Measurements from ENCODE around the gene C9orf153.
"Not testable (repeated sequence)": the region's sequence is repeated elsewhere in the genome, so short reads cannot be mapped to it uniquely, and the experiment has no call there.

Gene C9orf153

DNA sequence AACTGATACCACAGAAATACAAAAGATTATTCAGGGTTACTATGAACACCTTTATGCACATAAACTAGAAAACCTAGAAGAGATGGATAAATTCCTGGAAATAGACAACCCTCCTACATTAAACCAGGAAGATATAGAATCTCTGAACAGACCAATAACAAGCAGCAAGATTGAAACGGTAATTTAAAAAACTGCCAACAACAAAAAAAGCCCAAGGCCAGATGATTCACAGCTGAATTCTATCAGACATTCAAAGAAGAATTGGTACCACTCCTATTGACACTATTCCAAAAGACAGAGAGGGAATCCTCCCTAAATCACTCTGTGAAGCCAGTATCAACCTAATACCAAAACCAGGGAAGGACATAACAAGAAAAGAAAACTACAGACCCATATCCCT is 68.8 kb downstream of the C9orf153 start:
- DNase-seq (ENCODE audit: low read depth in 3 of 3): not testable (repeated sequence)

GRCh38 chr9:86187121-86187520 is 72.3 kb downstream of the C9orf153 start:
- DNase-seq (ENCODE audit: low read depth in 3 of 3): no peak

DNA sequence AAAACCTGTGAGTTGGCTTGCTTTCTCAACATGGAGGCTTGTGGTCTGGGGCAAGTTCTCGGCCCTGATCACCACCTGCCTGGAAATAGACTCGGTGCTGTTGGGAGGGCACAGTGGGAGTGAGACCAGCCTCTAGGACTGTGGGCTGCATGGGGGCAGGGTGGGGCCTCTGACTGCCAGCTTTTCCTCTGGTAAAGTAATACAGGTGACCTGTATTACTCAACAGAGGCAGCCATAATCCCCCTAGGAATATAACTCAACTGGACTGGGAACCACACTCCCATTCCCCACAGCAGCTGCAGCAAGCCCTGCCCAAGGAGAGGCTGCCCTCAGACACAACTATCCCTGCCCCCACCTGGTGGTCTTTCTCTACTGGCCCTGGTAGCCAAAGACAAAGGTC is 72.8 kb downstream of the C9orf153 start:
- DNase-seq (ENCODE audit: low read depth in 3 of 3): no peak

DNA sequence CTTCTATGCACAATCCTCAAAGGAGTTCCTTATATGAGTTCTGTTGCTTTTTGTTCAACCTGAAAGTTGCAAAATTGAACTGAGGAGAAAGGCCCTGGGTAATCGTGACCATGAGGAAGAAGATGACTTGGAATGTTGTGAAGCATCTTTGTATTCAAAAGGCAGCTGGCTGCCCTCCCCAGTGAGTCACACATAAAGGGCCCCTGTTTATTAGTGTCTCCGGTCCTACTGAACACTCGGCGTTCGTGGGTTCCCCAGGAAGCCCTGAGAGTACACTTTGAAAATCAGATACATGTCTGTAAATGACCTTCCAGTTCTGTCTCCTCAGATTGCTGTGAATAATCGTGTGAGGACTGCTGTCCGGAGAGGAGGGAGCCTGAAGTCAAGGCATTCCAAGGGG is 73.6 kb downstream of the C9orf153 start:
- DNase-seq (ENCODE audit: low read depth in 3 of 3): no peak

GRCh38 chr9:86184138-86184524 is 75.3 kb downstream of the C9orf153 start:
- DNase-seq (ENCODE audit: low read depth in 3 of 3): no peak

GRCh38 chr9:86183229-86184137 is 76.0 kb downstream of the C9orf153 start:
- DNase-seq (ENCODE audit: low read depth in 3 of 3): no peak

DNA sequence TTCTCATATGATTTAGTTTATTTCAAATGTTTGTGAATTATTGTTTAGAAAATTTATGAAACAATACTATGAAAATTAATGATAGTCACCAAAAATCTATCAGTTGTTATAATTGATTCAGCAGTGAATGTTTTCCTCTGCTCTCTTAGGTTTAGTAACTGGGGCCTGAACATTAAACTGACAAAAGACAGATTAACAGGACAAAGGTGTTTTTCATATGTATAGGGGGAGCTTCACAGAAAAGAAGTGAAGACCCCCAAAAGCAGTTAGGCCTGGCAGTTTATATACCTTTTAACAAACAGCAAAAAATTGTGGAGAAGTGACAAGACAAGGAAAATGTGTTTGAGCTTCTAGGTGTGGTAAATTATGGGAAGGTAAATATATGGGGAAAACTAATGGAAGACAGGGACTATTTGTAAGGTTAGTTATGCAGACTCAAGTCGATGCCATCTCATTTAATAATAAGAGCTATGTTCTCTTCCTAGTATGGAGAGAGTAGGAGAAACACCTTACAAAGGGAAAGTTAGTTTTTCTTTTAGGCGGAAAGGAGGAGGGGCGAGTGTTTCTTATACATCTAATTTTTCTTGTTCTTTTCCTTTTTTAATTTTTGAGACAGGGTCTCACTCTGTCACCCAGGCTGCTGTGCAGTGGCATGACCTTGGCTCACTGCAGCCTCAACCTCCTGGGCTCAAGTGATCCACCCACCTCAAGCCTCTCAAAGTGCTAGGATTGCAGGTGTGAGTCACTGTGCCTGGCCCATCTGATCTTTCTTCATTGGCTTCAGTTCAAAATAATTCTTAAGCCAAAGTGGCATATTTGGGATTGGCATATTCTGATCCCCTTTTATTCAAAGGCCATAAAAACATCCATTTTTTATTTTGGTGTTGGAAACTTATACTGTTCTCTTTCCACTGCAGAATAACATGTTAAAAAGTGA is 77.8 kb downstream of the C9orf153 start:
- DNase-seq (ENCODE audit: low read depth in 3 of 3): no peak

GRCh38 chr9:86178503-86178902 is 81.0 kb downstream of the C9orf153 start:
- DNase-seq (ENCODE audit: low read depth in 3 of 3): no peak

DNA sequence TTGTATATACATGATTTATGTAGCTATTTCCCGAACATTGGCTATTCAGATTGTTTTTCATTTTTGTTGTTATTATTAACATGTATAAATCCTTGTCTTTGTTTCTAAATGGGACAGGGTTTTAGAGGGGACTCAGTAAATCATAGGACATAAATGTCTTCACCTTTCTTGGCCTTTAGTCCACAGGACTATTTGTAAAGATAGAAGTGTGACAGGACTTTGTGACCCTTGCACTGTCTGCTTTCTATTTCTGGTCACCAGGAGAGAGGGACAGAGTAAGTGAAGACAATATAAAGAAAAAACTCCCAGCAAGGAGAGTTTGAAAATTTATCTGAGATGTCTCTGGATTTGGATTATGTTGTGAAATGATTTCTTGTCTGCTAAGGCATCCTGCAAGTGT is 81.5 kb downstream of the C9orf153 start:
- no peak for DNase-seq (ENCODE audit: low read depth in 3 of 3)

DNA sequence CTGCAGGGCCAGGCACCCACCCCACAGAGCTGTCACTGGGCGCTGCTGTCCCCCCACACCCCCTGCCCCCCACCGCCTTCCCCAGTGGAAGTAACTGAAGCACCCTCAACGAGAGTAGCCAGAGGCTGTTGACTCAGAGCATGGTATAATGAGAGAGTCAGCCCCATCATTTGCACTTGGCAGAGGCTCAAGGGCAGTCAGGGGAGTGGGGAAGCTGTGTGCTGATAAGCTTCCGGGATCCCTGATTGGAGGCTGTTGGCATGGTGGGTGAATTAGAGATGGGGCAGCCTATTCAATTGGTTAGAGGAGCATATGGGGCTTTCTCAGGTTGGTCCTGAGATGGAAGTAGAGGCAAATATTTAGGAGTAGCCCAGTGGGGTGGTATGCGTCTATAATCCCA is 83.0 kb downstream of the C9orf153 start:
- no peak for DNase-seq (ENCODE audit: low read depth in 3 of 3)

DNA sequence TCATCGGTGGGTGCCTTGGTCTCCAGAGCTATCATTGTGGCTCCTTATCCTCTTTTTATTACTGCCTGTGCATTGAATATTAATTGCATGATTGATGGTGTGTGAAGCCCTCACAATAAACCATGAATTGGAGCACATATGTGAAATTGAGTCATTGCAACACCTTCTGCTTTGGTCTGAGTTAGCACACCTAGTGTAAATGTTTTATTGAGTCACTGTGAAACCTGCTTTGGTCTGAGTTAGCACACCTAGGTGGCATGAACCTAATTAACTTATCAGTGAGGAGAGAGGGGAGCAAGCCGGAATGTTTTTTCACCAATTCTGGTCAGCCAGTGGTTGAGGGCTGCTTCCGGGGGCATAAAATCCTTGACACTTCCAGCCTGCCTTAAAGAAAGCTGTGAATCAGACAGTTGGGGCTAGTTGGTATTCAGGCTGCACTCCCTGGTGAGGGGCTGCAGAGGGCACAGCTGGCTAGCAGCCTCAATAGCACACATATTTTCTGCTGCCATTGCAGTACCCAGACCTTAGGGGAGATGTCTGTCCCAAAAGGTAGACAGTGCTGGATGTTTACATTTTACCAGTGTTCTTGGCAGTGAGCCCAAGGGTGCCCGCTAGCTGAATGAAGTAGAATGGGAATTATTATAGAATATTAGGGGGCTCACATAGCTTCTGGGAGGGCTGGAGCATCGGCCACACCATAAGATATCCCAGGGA is 83.6 kb downstream of the C9orf153 start:
- DNase-seq (ENCODE audit: low read depth in 3 of 3): no peak

- no peak for DNase-seq (ENCODE audit: low read depth in 3 of 3)
These were observed 84.2 kb downstream of the C9orf153 start for GRCh38 chr9:86175223-86175622.
